ENCODE measurements around the gene STUB1. TPM values are rescaled to one million over a fixed set of nuclear protein-coding genes. Genes with fewer than 3 reads are reported as not detected.

STUB1 gene
- total RNA-seq, 4 donors from 2014 or later = 51.9 to 190 (median 134) TPM

- intact Hi-C loops (cut with DNase I; ENCODE audit: low total_unique reads) = loop anchor here (1.0 kb wide), 1 partner anchor 47 kb away; no protein-coding TSS in a partner anchor
- Histone ChIP-seq H3K9me3 (no peaks in the 10 kb centered on the region), H3K36me3 (no peaks in the 10 kb centered on the region), H3K27me3 (no peaks in the 10 kb centered on the region), H3K27ac (peak within 1 kb of the TSS; percentile 96 to 100 (median 98)), H3K4me1 (peaks cover 11 to 22% (median 21%) of the 10 kb centered on the region in 4 donors), H3K4me3 (peak within 1 kb of the TSS; percentile 73 to 94 (median 79))
- TF ChIP-seq, protein P1, sequence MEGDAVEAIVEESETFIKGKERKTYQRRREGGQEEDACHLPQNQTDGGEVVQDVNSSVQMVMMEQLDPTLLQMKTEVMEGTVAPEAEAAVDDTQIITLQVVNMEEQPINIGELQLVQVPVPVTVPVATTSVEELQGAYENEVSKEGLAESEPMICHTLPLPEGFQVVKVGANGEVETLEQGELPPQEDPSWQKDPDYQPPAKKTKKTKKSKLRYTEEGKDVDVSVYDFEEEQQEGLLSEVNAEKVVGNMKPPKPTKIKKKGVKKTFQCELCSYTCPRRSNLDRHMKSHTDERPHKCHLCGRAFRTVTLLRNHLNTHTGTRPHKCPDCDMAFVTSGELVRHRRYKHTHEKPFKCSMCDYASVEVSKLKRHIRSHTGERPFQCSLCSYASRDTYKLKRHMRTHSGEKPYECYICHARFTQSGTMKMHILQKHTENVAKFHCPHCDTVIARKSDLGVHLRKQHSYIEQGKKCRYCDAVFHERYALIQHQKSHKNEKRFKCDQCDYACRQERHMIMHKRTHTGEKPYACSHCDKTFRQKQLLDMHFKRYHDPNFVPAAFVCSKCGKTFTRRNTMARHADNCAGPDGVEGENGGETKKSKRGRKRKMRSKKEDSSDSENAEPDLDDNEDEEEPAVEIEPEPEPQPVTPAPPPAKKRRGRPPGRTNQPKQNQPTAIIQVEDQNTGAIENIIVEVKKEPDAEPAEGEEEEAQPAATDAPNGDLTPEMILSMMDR (IDR thresholded peaks at IDR 0.05) = peak in 3 of 5 experiments; percentile 3 to 44 (median 20)
- TF ChIP-seq EP300 (IDR thresholded peaks at IDR 0.05; ENCODE audit: low read depth) (no peak), POLR2AphosphoS5 (IDR thresholded peaks at IDR 0.05) (peak; percentile 13 to 83 (median 73)), POLR2A (IDR thresholded peaks at IDR 0.05) (peak; percentile 61)
- DNase-seq = peak; percentile 97
- WGBS, 2 donors (ENCODE audit: low coverage in 1 of 2) = 0 to 5% methylated on average over 4 to 66 of the region's 91 CpGs
- in situ Hi-C loops (cut with MboI; ENCODE audit: low pct_ligation_motif_present in 1 of 4, low pct_unique_long_range_greater_than_20kb in 1 of 4, low sequenced_read_pairs in 3 of 4) = no loop called here
Measured at GRCh38 chr16:636206-637080, 43.8 kb upstream of the STUB1 start, which contains the start of gene METTL26. METTL26 (minus strand) TSS chr16:636305; CDS start chr16:636290, 15 bp downstream.

DNA sequence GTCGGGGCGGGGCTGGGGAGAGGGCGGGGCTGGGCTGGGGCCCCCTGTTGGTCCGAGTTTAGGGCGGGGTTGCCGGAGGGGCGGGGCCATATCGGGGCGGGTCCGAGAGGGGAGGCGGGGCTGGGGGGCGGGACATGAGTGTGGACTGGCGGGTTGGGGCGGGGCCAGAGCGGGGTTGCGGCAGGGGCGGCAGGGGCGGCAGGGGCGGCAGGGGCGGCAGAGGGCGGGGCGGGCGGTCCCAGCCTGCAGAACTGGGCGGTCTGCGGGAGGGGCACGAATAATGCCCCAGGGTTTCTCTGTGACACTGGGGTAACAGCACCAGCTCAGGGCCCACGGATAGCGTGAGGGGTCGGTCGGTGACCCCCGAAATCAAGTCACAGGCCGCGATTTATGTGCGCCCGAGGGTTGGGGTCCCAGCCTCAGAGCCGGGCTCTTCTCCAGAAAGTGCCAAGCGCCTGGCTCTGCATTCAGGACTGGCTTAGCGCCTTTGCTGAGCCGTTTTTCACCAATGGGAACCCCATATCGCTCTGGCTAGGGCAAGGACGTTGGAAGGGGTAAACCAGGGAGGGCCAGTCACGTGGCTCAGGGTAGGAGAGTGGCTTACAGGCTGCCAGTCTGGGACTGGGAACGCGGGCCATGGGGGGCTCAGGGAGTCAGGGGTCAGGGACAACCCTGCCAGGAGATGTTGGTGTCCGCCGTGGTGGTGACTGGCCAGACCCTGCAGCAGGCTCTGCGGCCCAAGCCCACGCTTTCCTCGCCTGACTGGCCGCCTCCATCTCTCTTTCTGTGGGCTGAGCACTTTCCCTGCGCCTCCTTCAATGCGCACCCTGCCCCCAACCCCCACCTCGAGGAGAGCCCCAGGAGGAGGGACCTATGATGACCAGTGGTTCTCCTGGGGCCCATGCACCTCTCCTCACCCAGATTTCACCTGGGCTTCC lies 42.9 kb upstream of the STUB1 start:
- DNase-seq = peak; percentile 92
- 29% methylated on average over 22 of the region's 53 CpGs; no CpG with 5 or more reads in 1 of the 2 donors for WGBS, 2 donors (ENCODE audit: low coverage in 1 of 2)
- intact Hi-C loops (cut with DNase I; ENCODE audit: low total_unique reads) = no loop called here
- H3K36me3 ChIP-seq = no peaks in the 10 kb centered on the region
- peak overlapping the region; percentile 73 to 94 (median 79) for H3K4me3 ChIP-seq
- TF ChIP-seq EP300 (IDR thresholded peaks at IDR 0.05; ENCODE audit: low read depth) (no peak), POLR2A (IDR thresholded peaks at IDR 0.05) (no peak), POLR2AphosphoS5 (IDR thresholded peaks at IDR 0.05) (no peak)
- TF ChIP-seq, protein P1 (IDR thresholded peaks at IDR 0.05) = no peak
- no peaks in the 10 kb centered on the region for H3K9me3 ChIP-seq
- peak overlapping the region; percentile 96 to 100 (median 98) for H3K27ac ChIP-seq
- H3K27me3 ChIP-seq = no peaks in the 10 kb centered on the region
- peaks cover 11 to 25% (median 21%) of the 10 kb centered on the region in 4 donors for H3K4me1 ChIP-seq
- in situ Hi-C loops (cut with MboI; ENCODE audit: low pct_ligation_motif_present in 1 of 4, low pct_unique_long_range_greater_than_20kb in 1 of 4, low sequenced_read_pairs in 3 of 4) = no loop called here

- DNase-seq = no peak
- no peak for TF ChIP-seq EP300 (IDR thresholded peaks at IDR 0.05; ENCODE audit: low read depth)
- TF ChIP-seq POLR2A (IDR thresholded peaks at IDR 0.05) = no peak
- TF ChIP-seq, protein P1 (IDR thresholded peaks at IDR 0.05) = no peak
- TF ChIP-seq POLR2AphosphoS5 (IDR thresholded peaks at IDR 0.05) = no peak
- 85% methylated on average over 10 of the region's 15 CpGs; no CpG with 5 or more reads in 1 of the 2 donors for WGBS, 2 donors (ENCODE audit: low coverage in 1 of 2)
Measured at GRCh38 chr16:638034-638543, 42.1 kb upstream of the STUB1 start.

More at GRCh38 chr16:638034-638543, 42.1 kb upstream of the STUB1 start:
- H3K27me3 ChIP-seq = no peaks in the 10 kb centered on the region
- intact Hi-C loops (cut with DNase I; ENCODE audit: low total_unique reads) = no loop called here
- no peak overlapping the region for H3K4me3 ChIP-seq
- H3K4me1 ChIP-seq = peaks cover 17 to 33% (median 28%) of the 10 kb centered on the region in 4 donors
- in situ Hi-C loops (cut with MboI; ENCODE audit: low pct_ligation_motif_present in 1 of 4, low pct_unique_long_range_greater_than_20kb in 1 of 4, low sequenced_read_pairs in 3 of 4) = no loop called here
- no peaks in the 10 kb centered on the region for H3K36me3 ChIP-seq
- no peaks in the 10 kb centered on the region for H3K9me3 ChIP-seq
- peak overlapping the region in 3 of 4 donors; percentile 96 to 100 (median 98) for H3K27ac ChIP-seq

Measured in transverse colon (tissue), 4 donors.